K562 (cell line): ENCODE results near the gene TMEM132C. TPM values are rescaled to one million over a fixed set of nuclear protein-coding genes. Genes with fewer than 3 reads are reported as not detected.

ENCODE experiments used
- ATAC-seq: fragments of 200-7000 bp; cut with Tn5 transposase; 3 replicates; pipeline ENCODE4 v1.9.1; 2020; ENCODE audit warnings: moderate library complexity
- BruUV-seq: library from RNA; stranded (reverse); fragments of 400-500 nt; replicated peaks from 2 replicates; lab custom pipeline; 2021; lab: Mats Ljungman, UMichigan
- CTCF ChIA-PET: fragments of 300-600 bp; formaldehyde crosslinking; extraction: SDS; loops from one replicate; lab custom pipeline; 2021; ENCODE audit warnings: low intra/inter-chr PET ratio; lab: Yijun Ruan, JAX
- POLR2A ChIA-PET: fragments of 300-600, 350-650 bp; sonication (Branson Sonifier 250); formaldehyde crosslinking; extraction: SDS; loops from one replicate; lab custom pipeline; 2021; ENCODE audit warnings: antibody characterized with exemption, inconsistent platforms; lab: Yijun Ruan, JAX
- DNase-seq, 4 experiments: peaks; one replicate each; pipeline versions ENCODE4 v3.0.0 to v3.0.0-alpha.2; 2011 to 2018; ENCODE audit warnings: low spot score in 3 of 4, mixed read lengths in 3 of 4; ENCODE audit errors: extremely low read depth in 1 of 4
- FAIRE-seq: peaks from 2 replicates; lab custom pipeline; 2011; peaks lifted over from hg19 to GRCh38; lab: Jason Lieb, UNC
- H2AFZ ChIP-seq: 2 replicates; pipeline ENCODE4 v1.6.0; 2011; ENCODE audit warnings: low read depth, low read length, control low read depth, inconsistent platforms
- H3K27ac ChIP-seq: fragments of 200-600 bp; 3 replicates; pipeline ENCODE4 v1.8.0; 2011; ENCODE audit warnings: low read depth, mild to moderate bottlenecking, control low read depth, inconsistent platforms, low read length, moderate library complexity, mixed read lengths; ENCODE audit errors: extremely low read depth
- H3K27me3 ChIP-seq, 2 experiments: fragments of 300-600 bp in 1 of 2; 2 replicates in 1 of 2; 3 replicates in 1 of 2; pipeline versions ENCODE4 v1.6.0 to v1.8.0; 2011; ENCODE audit warnings: inconsistent platforms in 2 of 2, low read length in 2 of 2, mild to moderate bottlenecking in 1 of 2, mixed read lengths in 1 of 2, moderate library complexity in 1 of 2; ENCODE audit not compliant: control insufficient read depth in 2 of 2, insufficient read depth in 2 of 2
- H3K36me3 ChIP-seq: fragments of 300-600 bp; 3 replicates; pipeline ENCODE4 v1.8.0; 2011; ENCODE audit warnings: mild to moderate bottlenecking, low read length, inconsistent platforms; ENCODE audit not compliant: control insufficient read depth, insufficient read depth
- H3K4me1 ChIP-seq, 2 experiments: fragments of 200-600 bp in 1 of 2; replicated peaks in 1 of 2; 2 replicates in 1 of 2; 3 replicates in 1 of 2; pipeline versions ENCODE4 v1.5.1 to v1.8.0; 2011; ENCODE audit warnings: inconsistent platforms in 2 of 2, low read length in 2 of 2, mild to moderate bottlenecking in 1 of 2, mixed read lengths in 1 of 2, moderate library complexity in 1 of 2; ENCODE audit not compliant: control insufficient read depth in 2 of 2, insufficient read depth in 2 of 2
- H3K4me2 ChIP-seq: 2 replicates; pipeline ENCODE4 v1.6.1; 2011; ENCODE audit warnings: low read length, control low read depth, inconsistent platforms, mixed read lengths; ENCODE audit not compliant: insufficient read depth
- H3K4me3 ChIP-seq: fragments of 200-600 bp; sonication (generic), shearing (Covaris generic); 2 replicates; pipeline ENCODE4 v1.5.1; 2016; ENCODE audit warnings: control low read depth, inconsistent platforms
- H3K79me2 ChIP-seq: fragments of 200-600 bp; 3 replicates; pipeline ENCODE4 v1.8.0; 2011; ENCODE audit warnings: low read length, inconsistent platforms; ENCODE audit not compliant: control insufficient read depth, insufficient read depth
- H3K9ac ChIP-seq, 2 experiments: 2 replicates each; pipeline versions ENCODE4 v1.6.0 to v1.6.1; 2011; ENCODE audit warnings: low read depth in 2 of 2, low read length in 2 of 2, control low read depth in 1 of 2, inconsistent platforms in 1 of 2, mild to moderate bottlenecking in 1 of 2, mixed read lengths in 1 of 2; ENCODE audit not compliant: insufficient read depth in 1 of 2
- H3K9me1 ChIP-seq: one replicate; pipeline ENCODE4 v1.6.0; 2011; ENCODE audit warnings: inconsistent platforms, mild to moderate bottlenecking, low read length, moderate library complexity; ENCODE audit not compliant: control insufficient read depth, insufficient read depth
- H3K9me3 ChIP-seq: replicated peaks from 2 replicates; pipeline ENCODE4 v1.5.1; 2011; ENCODE audit warnings: low read depth, low read length, inconsistent platforms; ENCODE audit not compliant: control insufficient read depth, insufficient read depth
- H4K20me1 ChIP-seq: replicated peaks from 2 replicates; pipeline ENCODE4 v1.6.1; 2011; ENCODE audit warnings: low read length, inconsistent platforms, mixed read lengths; ENCODE audit not compliant: control insufficient read depth, insufficient read depth
- PHB ChIP-seq: fragments of 250-450 bp; sonication (Bioruptor Pico); IDR thresholded peaks from 2 replicates; pipeline ENCODE4 v1.5.0; 2021
- RFX1 ChIP-seq: fragments of 450-650 bp; IDR thresholded peaks from 2 replicates; pipeline ENCODE4 v1.6.1; 2016; ENCODE audit warnings: mild to moderate bottlenecking, moderate library complexity
- STAT6 ChIP-seq: sonication (generic); formaldehyde crosslinking; IDR thresholded peaks from 2 replicates; pipeline ENCODE4 v1.8.1; 2023; ENCODE audit warnings: mild to moderate bottlenecking, missing genetic modification reagents
- XRCC3 ChIP-seq: fragments of 450-650 bp; IDR thresholded peaks from 2 replicates; pipeline ENCODE4 v1.6.1; 2017; ENCODE audit warnings: mild to moderate bottlenecking, moderate library complexity
- ZBTB11 ChIP-seq, 3 experiments: fragments of 200-800 bp in 1 of 3; fragments of 250-450 bp in 1 of 3; fragments of 450-650 bp in 1 of 3; sonication (Bioruptor Pico) in 1 of 3; sonication (Bioruptor generic) in 1 of 3; formaldehyde crosslinking in 1 of 3; IDR thresholded peaks; 2 replicates each; pipeline versions ENCODE4 v1.6.1 to v1.8.0; 2016 to 2022; ENCODE audit warnings: mild to moderate bottlenecking in 2 of 3, missing genetic modification characterization in 2 of 3, missing compliant biosample characterization in 1 of 3, moderate library complexity in 1 of 3
- ZNF445 ChIP-seq: fragments of 250-450 bp; sonication (Bioruptor Pico); IDR thresholded peaks from 2 replicates; pipeline ENCODE4 v1.4.0; 2020; ENCODE audit warnings: low read depth, mild to moderate bottlenecking, moderate library complexity
- ZNF764 ChIP-seq: fragments of 250-450 bp; sonication (Bioruptor Pico); IDR thresholded peaks from 2 replicates; pipeline ENCODE4 v1.4.0; 2020; ENCODE audit warnings: low read depth, mild to moderate bottlenecking, moderate library complexity
- WGBS: fragments of 100-300 bp; shearing (Covaris generic); methylation state at CpG from one replicate; pipeline ENCODE4 v1.1.6; 2016; ENCODE audit warnings: low coverage, mixed read lengths; ENCODE audit not compliant: insufficient coverage; ENCODE audit errors: missing lambda C conversion rate; 5-methylcytosine and 5-hydroxymethylcytosine counted together
- in situ Hi-C: fragments of 300-500 bp; cut with MboI; formaldehyde crosslinking; loops from 4 replicates; pipeline ENCODE4 v1.15.0; 2018; ENCODE audit warnings: inconsistent platforms, mixed read lengths
- intact Hi-C: fragments of 100-400 bp; cut with micrococcal nuclease; formaldehyde crosslinking; loops from 2 replicates; pipeline ENCODE4 v1.14.2; 2022
- polyA plus RNA-seq, 8 experiments: library from polyadenylated mRNA; depleted of rRNA in 4 of 8; stranded (reverse) in 5 of 8; unstranded in 3 of 8; fragments of >200 nt; fragmentation: Nextera tagmentation in 2 of 8; fragmentation: Illumina TruSeq in 1 of 8; extraction: Ambion mirVana in 2 of 8; extraction: Trizol in 1 of 8; gene quantifications; 2 replicates each; pipeline versions ENCODE4 v1.2.1 to v1.2.3, GENCODE V29; 2011 to 2014; ENCODE audit warnings: inconsistent platforms in 1 of 8, missing spikeins in 1 of 8
- total RNA-seq, 7 experiments: library from RNA; depleted of rRNA in 6 of 7; stranded (reverse); fragments of >200 nt in 6 of 7; fragmentation: Illumina TruSeq in 2 of 7; extraction: Trizol in 2 of 7; gene quantifications; 2 replicates each; pipeline versions ENCODE4 v1.2.1 to v1.2.3, GENCODE V29; 2011 to 2021; ENCODE audit warnings: low replicate concordance in 1 of 7

The TMEM132C gene
- total and polyA plus RNA-seq, 9 of the 15 experiments (the other 6 are each of a cell fraction or from before 2014, with no cell fraction given) = not detected

- CTCF ChIA-PET = no interaction called here
- no peak for FAIRE-seq
Measured at GRCh38 chr12:128743916-128744315, 476.9 kb downstream of the TMEM132C start.

More at GRCh38 chr12:128743916-128744315, 476.9 kb downstream of the TMEM132C start:
- H3K9me3 ChIP-seq = no peaks in the 10 kb centered on the region
- no peaks in the 10 kb centered on the region for H3K4me1 ChIP-seq
- no peak overlapping the region for H3K4me3 ChIP-seq
- in situ Hi-C loops (no loop called here), intact Hi-C loops (no loop called here)
- POLR2A ChIA-PET = interaction anchor here (0.8 kb wide), 1 partner anchor 229 kb away, joined by 3 read pairs; no protein-coding TSS in a partner anchor
- H3K27ac ChIP-seq = no peak overlapping the region
- H4K20me1 ChIP-seq = no peaks in the 10 kb centered on the region
- WGBS = 1% methylated on average over 7 of the region's 7 CpGs
- DNase-seq (no peak), ATAC-seq (no peak)
- H3K9ac ChIP-seq = no peak overlapping the region
- H3K36me3 ChIP-seq = no peaks in the 10 kb centered on the region
- no peak overlapping the region for H2AFZ ChIP-seq
- H3K9me1 ChIP-seq = no peaks in the 10 kb centered on the region
- H3K27me3 ChIP-seq = peaks cover 9 to 47% of the 10 kb centered on the region in 2 experiments; a peak in 4 of 5 replicates
- no peak overlapping the region for H3K4me2 ChIP-seq
- TF ChIP-seq ZNF764 (CRISPR knock-in tag) (no peak), ZNF445 (CRISPR knock-in tag) (no peak), ZBTB11 (CRISPR knock-in tag; IDR thresholded peaks at IDR 0.05) (no peak), STAT6 (CRISPR knock-in tag) (no peak), XRCC3 (no peak), RFX1 (peak; percentile 45), PHB (no peak)
- TF ChIP-seq, all 486 proteins: peak for 1
- BruUV-seq = no TSS peak
- H3K79me2 ChIP-seq = no peaks in the 10 kb centered on the region
